RWPE2 (cell line): ENCODE data around the gene ASTN1.

ENCODE experiments used
- ATAC-seq: fragments of 200-7000 bp; cut with Tn5 transposase; 3 replicates; pipeline ENCODE4 v1.9.1; 2021; ENCODE audit warnings: low read depth
- DNase-seq: peaks from one replicate; pipeline ENCODE4 v3.0.0-alpha.2; 2020; ENCODE audit warnings: low spot score
- H3K27ac ChIP-seq: fragments of 450-650 bp; 2 replicates; pipeline ENCODE4 v1.5.1; 2017; ENCODE audit warnings: mild to moderate bottlenecking; ENCODE audit not compliant: poor library complexity, severe bottlenecking
- H3K27me3 ChIP-seq: fragments of 250-450 bp; sonication (Bioruptor Pico); 2 replicates; pipeline ENCODE4 v1.5.1; 2021; ENCODE audit warnings: mild to moderate bottlenecking, moderate library complexity; ENCODE audit not compliant: insufficient read depth, poor library complexity, severe bottlenecking
- H3K36me3 ChIP-seq: fragments of 250-450 bp; sonication (Bioruptor Pico); 2 replicates; pipeline ENCODE4 v1.5.1; 2020; ENCODE audit warnings: low read depth, mild to moderate bottlenecking, moderate library complexity
- H3K4me1 ChIP-seq: fragments of 250-450 bp; sonication (Bioruptor Pico); 2 replicates; pipeline ENCODE4 v1.5.1; 2021; ENCODE audit warnings: mild to moderate bottlenecking, moderate library complexity; ENCODE audit not compliant: insufficient read depth, poor library complexity, severe bottlenecking
- H3K4me3 ChIP-seq: fragments of 250-450 bp; sonication (Bioruptor Pico); 2 replicates; pipeline ENCODE4 v1.5.1; 2021; ENCODE audit warnings: mild to moderate bottlenecking, moderate library complexity; ENCODE audit not compliant: severe bottlenecking
- H3K9me3 ChIP-seq: fragments of 250-450 bp; sonication (Bioruptor Pico); 2 replicates; pipeline ENCODE4 v1.5.1; 2021; ENCODE audit warnings: mild to moderate bottlenecking, moderate library complexity; ENCODE audit not compliant: severe bottlenecking
- TF ChIP-seq, protein P1 (sequence below): fragments of 450-650 bp; IDR thresholded peaks from one replicate; pipeline ENCODE4 v1.5.1; 2017; ENCODE audit warnings: mild to moderate bottlenecking, moderate library complexity; ENCODE audit not compliant: poor library complexity, severe bottlenecking

The ASTN1 gene

DNA sequence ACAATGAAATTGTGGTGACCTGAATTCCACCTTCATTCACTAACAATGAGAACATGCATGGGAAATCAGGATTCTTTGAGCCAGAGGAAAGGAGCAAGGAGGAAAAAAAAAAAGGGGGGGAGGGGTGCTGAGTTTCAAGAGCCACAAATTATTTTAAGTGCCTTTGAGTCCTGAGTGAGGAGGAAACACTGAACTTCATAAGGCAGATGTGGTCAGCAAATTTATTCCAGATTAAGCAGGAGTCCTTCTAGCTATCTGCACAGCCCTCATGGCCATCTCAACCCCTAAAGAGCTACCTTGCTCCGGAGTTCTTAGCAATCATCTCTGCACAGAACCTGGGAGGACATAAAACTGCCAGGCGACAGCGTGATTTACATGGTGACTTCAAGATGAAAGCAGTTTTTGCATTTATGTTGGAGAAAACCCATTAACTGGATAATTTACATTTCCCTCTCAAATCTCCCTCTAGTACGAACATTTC lies 21.7 kb downstream of the ASTN1 start:
- Histone ChIP-seq H3K36me3 (no peaks in the 10 kb centered on the region), H3K27me3 (peaks cover 4% of the 10 kb centered on the region), H3K4me1 (no peaks in the 10 kb centered on the region), H3K4me3 (no peak overlapping the region), H3K9me3 (no peaks in the 10 kb centered on the region), H3K27ac (no peak overlapping the region)
- ATAC-seq (no peak), DNase-seq (no peak)
- TF ChIP-seq, protein P1, sequence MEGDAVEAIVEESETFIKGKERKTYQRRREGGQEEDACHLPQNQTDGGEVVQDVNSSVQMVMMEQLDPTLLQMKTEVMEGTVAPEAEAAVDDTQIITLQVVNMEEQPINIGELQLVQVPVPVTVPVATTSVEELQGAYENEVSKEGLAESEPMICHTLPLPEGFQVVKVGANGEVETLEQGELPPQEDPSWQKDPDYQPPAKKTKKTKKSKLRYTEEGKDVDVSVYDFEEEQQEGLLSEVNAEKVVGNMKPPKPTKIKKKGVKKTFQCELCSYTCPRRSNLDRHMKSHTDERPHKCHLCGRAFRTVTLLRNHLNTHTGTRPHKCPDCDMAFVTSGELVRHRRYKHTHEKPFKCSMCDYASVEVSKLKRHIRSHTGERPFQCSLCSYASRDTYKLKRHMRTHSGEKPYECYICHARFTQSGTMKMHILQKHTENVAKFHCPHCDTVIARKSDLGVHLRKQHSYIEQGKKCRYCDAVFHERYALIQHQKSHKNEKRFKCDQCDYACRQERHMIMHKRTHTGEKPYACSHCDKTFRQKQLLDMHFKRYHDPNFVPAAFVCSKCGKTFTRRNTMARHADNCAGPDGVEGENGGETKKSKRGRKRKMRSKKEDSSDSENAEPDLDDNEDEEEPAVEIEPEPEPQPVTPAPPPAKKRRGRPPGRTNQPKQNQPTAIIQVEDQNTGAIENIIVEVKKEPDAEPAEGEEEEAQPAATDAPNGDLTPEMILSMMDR, result no peak

GRCh38 chr1:177142010-177142409 lies 22.5 kb downstream of the ASTN1 start:
- Histone ChIP-seq H3K4me3 (no peak overlapping the region), H3K27me3 (peaks cover 4% of the 10 kb centered on the region), H3K9me3 (no peaks in the 10 kb centered on the region), H3K36me3 (no peaks in the 10 kb centered on the region), H3K4me1 (no peaks in the 10 kb centered on the region), H3K27ac (no peak overlapping the region)
- TF ChIP-seq, protein P1, result no peak
- no peak for ATAC-seq
- no peak for DNase-seq

- Histone ChIP-seq H3K9me3 (no peaks in the 10 kb centered on the region), H3K4me1 (no peaks in the 10 kb centered on the region), H3K4me3 (no peak overlapping the region), H3K36me3 (no peaks in the 10 kb centered on the region), H3K27ac (no peak overlapping the region), H3K27me3 (peaks cover 4% of the 10 kb centered on the region)
- ATAC-seq (no peak), DNase-seq (no peak)
- TF ChIP-seq, protein P1, result no peak
Measured at GRCh38 chr1:177138347-177138746, 26.2 kb downstream of the ASTN1 start.

GRCh38 chr1:177137814-177138213 lies 26.7 kb downstream of the ASTN1 start:
- TF ChIP-seq, protein P1, result no peak
- no peak for ATAC-seq
- Histone ChIP-seq H3K4me3 (no peak overlapping the region), H3K4me1 (no peaks in the 10 kb centered on the region), H3K36me3 (no peaks in the 10 kb centered on the region), H3K27me3 (no peaks in the 10 kb centered on the region), H3K9me3 (no peaks in the 10 kb centered on the region), H3K27ac (no peak overlapping the region)
- DNase-seq, result no peak

DNA sequence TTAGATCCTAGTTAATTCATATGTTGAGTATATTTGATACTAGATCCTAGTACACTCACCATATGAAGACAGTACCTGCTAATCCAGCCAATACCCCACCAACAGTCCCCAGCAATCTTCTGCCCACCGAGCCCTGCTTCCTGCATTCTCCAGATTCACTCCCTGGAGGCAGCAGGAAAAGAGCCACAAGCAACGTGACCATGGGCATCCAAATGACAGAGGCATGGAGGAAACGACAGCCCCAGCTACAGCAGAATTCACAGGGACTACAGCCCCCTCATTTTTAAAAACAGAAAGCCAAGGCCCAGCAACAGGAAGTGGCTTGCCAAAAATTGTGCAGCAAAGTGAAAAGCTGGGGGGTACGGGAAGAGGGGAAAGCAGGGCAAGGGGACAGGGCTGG lies 29.3 kb downstream of the ASTN1 start:
- ATAC-seq (no peak), DNase-seq (no peak)
- no peaks in the 10 kb centered on the region for H3K36me3 ChIP-seq
- H3K27me3 ChIP-seq, result no peaks in the 10 kb centered on the region
- TF ChIP-seq, protein P1, result no peak
- no peaks in the 10 kb centered on the region for H3K9me3 ChIP-seq
- no peak overlapping the region for H3K4me3 ChIP-seq
- no peaks in the 10 kb centered on the region for H3K4me1 ChIP-seq
- H3K27ac ChIP-seq, result no peak overlapping the region
